Muscle layer of colon (tissue), 2 donors: Measurements from ENCODE around the gene HEPACAM.

Experiments used
- H3K27ac ChIP-seq: one replicate; pipeline ENCODE4 v1.7.0; 2013; ENCODE audit warnings: low read depth, mild to moderate bottlenecking, low read length, moderate library complexity
- H3K27me3 ChIP-seq, 2 donors: one replicate each; pipeline ENCODE4 v1.7.0; 2013; ENCODE audit warnings: low read length in 2 of 2, mild to moderate bottlenecking in 2 of 2; ENCODE audit not compliant: insufficient read depth in 2 of 2, control insufficient read depth in 1 of 2
- H3K36me3 ChIP-seq: one replicate; pipeline ENCODE4 v1.7.0; 2013; ENCODE audit warnings: mild to moderate bottlenecking, low read length; ENCODE audit not compliant: insufficient read depth
- H3K4me1 ChIP-seq: one replicate; pipeline ENCODE4 v1.7.0; 2013; ENCODE audit warnings: mild to moderate bottlenecking, low read length; ENCODE audit not compliant: insufficient read depth
- H3K4me3 ChIP-seq, 2 donors: one replicate each; pipeline ENCODE4 v1.7.0; 2013; ENCODE audit warnings: low read length in 2 of 2, low read depth in 1 of 2, mild to moderate bottlenecking in 1 of 2, moderate library complexity in 1 of 2
- H3K9ac ChIP-seq: one replicate; pipeline ENCODE4 v1.7.0; 2013; ENCODE audit warnings: low read length
- H3K9me3 ChIP-seq: one replicate; pipeline ENCODE4 v1.7.0; 2013; ENCODE audit warnings: mild to moderate bottlenecking, low read length
- donor health status: abdominal sarcoma.
- donor health status: Adenocarcinoma of cecum.

Gene HEPACAM

DNA sequence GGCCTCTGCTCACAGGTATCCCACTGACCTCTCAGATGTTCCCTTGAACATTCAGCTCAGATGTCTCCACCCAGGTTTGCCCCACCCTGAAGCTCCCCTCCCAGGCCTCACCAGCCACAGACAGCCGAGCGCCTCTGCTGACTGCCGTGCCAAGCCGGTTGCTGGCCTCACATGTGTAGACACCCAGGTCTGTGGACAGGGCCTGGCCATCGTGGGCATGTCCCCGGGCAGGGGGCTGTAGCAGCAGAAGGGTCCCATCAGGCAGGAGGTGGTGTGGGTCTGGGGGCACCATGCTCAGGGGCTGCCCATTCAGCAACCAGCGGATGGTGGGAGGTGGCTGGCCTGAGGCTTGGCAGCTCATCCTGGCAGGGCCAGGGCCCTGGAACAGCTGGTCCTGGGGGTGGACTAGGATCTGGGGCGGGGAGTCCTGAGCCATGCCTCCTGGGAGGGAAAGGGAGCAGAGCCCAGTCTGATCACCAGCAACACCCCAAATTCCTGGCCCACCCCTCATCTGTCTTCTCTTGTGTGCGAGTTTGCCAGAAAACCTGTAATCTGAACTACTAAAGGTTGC, 38.9 kb downstream of the HEPACAM start:
- peaks cover 22% of the 10 kb centered on the region for H3K4me1 ChIP-seq
- no peak overlapping the region for H3K4me3 ChIP-seq
- H3K27me3 ChIP-seq: no peaks in the 10 kb centered on the region
- no peaks in the 10 kb centered on the region for H3K36me3 ChIP-seq
- no peak overlapping the region for H3K27ac ChIP-seq
- no peak overlapping the region for H3K9ac ChIP-seq
- no peaks in the 10 kb centered on the region for H3K9me3 ChIP-seq

DNA sequence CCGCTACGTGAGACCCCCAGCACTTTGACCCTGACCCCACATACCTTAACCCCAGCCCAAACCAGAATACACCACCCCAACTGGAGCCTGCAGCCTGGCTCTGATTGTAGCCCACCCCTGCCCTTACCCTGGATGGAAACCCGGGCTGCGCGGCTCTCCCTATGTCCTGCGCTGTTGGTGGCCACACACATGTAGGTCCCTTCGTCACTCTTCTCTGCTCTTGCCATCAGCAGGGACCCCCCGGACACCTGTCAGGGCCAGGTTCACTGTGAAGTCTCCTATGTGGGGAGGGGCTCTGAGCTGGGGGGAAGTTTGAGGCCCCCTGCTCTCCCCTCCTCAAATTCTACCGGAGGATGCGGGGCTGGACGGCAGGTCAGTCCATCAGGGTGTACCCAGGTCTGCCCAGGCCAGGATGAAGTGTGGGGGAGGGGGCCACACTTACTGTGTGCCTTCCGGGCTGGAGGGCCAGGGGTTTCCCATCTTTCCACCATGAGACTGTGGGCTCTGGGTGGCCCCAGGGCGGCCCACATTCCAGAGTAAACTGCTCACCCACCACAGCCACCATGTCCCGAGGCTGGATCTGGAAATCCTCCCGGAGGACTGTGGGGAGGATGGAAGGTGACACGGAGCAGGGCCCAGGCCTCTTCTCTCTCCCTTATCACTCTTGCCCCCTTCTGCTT, 39.6 kb downstream of the HEPACAM start:
- H3K9ac ChIP-seq: no peak overlapping the region
- no peaks in the 10 kb centered on the region for H3K27me3 ChIP-seq
- no peaks in the 10 kb centered on the region for H3K36me3 ChIP-seq
- H3K9me3 ChIP-seq: no peaks in the 10 kb centered on the region
- peaks cover 22% of the 10 kb centered on the region for H3K4me1 ChIP-seq
- no peak overlapping the region for H3K27ac ChIP-seq
- no peak overlapping the region for H3K4me3 ChIP-seq

DNA sequence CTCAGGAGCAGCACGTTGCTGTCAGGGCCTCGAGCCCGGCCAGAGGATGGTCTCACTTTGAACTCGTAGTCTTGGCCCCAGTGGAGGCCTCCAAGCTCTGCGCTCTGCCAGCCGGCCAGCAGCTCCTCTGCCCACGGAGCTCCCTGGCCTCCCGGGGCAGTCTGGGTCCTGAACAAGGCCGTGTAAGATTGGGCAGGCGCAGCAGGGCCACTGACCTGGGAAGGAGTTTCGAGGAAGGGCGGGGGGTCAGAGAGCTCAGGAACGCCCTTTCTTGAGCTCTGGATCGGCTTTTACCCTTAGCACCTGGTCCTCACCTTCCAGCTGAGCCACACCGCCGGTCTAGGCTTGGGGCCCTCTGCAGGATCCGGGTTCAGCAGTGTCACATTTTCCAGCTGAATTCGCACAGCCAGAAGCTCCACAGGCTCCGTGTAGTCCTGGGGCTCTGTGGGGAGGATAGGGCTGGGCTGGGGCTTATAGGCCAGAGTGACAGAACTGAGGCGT, 40.3 kb downstream of the HEPACAM start:
- Histone ChIP-seq H3K36me3 (no peaks in the 10 kb centered on the region), H3K4me1 (peaks cover 29% of the 10 kb centered on the region), H3K9ac (no peak overlapping the region), H3K4me3 (no peak overlapping the region), H3K27ac (no peak overlapping the region), H3K27me3 (no peaks in the 10 kb centered on the region), H3K9me3 (no peaks in the 10 kb centered on the region)

DNA sequence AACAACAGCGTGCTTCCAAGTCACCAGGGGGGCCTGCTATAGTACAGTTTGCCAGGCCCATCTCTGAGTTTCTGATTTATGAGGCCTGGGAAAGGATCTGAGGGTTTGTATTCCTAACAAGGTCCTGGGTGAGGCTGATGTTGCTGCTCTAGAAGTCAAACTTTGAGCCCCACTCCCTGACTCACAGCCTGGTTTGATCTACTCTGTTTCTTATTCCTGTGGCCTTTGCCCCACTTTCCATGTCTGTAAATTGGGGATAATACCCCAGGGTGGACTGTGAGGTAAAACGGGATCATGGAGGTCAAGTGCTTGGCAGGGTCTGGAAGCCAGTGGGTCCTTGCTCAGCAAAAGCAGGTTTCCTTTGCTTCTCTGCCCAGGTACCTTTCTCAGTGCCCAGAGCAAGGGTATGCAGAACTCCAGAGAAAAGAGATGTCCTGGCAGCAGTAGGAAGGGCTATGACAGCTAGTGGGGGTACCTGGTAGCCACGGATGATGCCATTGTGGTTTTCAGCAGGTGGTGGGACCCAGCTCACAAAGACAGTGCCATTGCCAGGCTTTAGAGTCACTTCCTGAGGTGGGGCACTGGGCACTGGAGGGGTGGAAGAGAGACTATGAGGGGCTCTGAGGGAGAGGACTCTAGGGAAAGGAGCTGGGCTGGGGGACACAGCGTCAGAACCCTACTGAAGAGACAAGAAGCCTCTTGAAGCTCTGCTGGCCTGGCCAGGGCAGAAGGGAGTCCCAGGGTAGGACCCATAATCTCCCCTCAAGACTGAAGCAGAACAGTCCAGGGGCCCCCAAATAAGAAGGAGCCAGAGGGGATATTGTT, 41.0 kb downstream of the HEPACAM start:
- Histone ChIP-seq H3K4me3 (no peak overlapping the region), H3K4me1 (peaks cover 29% of the 10 kb centered on the region)

DNA sequence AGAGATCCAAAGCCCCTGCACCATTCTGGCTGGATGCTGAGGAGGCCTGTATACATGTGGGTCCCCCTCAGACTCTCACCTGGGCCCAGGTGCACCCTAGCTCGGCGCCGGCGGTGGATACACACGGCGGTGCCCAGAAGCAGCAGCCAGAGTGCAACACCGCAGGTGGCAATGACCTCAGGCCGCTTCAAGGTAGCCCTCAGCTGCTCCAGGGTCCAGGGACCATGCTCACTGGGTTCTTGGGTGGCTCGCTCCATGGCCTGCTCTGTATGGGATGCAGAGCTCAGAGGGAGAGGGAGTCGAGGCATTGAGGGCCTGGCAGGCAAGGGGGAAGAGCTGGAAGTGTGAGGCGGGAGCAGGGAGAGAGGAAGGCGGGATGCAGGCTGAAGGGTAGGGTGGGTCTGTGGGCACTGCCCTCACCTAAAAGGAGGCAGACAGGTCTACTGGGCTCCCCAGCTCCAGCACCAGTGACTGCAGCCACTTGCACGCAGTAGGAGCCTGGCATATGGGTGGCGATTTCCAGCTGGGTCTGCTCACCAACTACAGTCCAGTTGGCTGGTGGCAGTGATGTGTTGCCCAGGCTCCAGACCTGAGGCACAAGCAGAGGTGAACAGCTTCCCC, 42.0 kb downstream of the HEPACAM start:
- Histone ChIP-seq H3K4me1 (peaks cover 29% of the 10 kb centered on the region), H3K36me3 (no peaks in the 10 kb centered on the region), H3K9ac (no peak overlapping the region), H3K27ac (no peak overlapping the region), H3K27me3 (no peaks in the 10 kb centered on the region), H3K9me3 (no peaks in the 10 kb centered on the region), H3K4me3 (no peak overlapping the region)

More for the DNA sequence above, 41.0 kb downstream of the HEPACAM start:
- H3K9ac ChIP-seq: no peak overlapping the region
- no peaks in the 10 kb centered on the region for H3K36me3 ChIP-seq
- H3K27me3 ChIP-seq: no peaks in the 10 kb centered on the region
- H3K27ac ChIP-seq: no peak overlapping the region
- no peaks in the 10 kb centered on the region for H3K9me3 ChIP-seq

GRCh38 chr11:124892750-124893454, 42.9 kb downstream of the HEPACAM start:
- Histone ChIP-seq H3K9me3 (no peaks in the 10 kb centered on the region), H3K4me1 (peaks cover 19% of the 10 kb centered on the region), H3K4me3 (no peak overlapping the region), H3K9ac (no peak overlapping the region), H3K36me3 (no peaks in the 10 kb centered on the region), H3K27me3 (peaks cover 0 to 6% of the 10 kb centered on the region in 2 donors), H3K27ac (no peak overlapping the region)

DNA sequence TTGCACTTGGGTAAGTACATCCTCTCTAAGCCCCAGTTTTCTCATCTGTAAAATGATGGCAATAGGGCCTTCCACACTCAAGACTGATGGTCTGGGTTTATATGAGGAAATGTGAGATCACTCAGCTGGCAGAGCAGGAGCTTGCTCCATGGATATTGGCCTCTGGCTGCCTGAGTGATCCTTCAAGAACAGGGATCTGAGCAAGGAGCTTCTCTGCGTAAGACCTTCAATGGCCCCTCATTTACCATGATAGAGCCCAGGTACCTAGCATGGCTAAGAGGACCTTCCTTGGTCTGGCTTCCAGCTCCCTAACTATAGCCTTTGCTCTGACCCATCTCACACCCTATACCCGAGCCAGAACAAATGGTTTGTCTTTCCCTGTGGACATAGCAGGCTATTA, 43.7 kb downstream of the HEPACAM start:
- H3K9ac ChIP-seq: no peak overlapping the region
- H3K4me1 ChIP-seq: peaks cover 18% of the 10 kb centered on the region
- H3K9me3 ChIP-seq: no peaks in the 10 kb centered on the region
- no peak overlapping the region for H3K27ac ChIP-seq
- H3K4me3 ChIP-seq: no peak overlapping the region
- H3K27me3 ChIP-seq: peaks cover 0 to 13% of the 10 kb centered on the region in 2 donors
- H3K36me3 ChIP-seq: no peaks in the 10 kb centered on the region

DNA sequence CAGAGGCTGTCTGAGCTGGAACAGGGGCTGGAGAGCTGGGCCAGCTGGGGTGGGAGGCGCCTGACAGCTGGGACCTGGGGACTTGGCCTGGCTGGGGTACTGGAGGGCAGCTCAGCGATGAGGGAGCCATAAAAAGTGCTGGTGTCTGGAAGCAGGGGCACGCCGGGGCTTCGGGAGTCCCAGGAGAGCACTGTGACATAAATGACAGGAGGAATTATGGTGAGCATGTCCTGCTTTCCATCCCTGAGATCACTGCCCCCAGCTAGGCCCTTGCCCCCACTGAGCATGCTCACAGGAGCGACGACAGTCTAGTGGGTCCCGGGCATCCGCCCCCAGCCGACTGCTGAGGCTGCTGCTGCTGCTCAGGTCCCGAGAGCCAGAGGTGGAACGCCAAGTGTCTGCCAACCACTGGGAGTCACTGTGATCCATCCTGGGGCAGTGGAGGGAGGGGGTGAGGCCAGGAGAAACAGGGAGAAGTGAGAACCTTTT, 44.4 kb downstream of the HEPACAM start:
- Histone ChIP-seq H3K9ac (no peak overlapping the region), H3K9me3 (no peaks in the 10 kb centered on the region), H3K27me3 (peaks cover 0 to 16% of the 10 kb centered on the region in 2 donors), H3K4me1 (peaks cover 18% of the 10 kb centered on the region), H3K36me3 (no peaks in the 10 kb centered on the region), H3K4me3 (no peak overlapping the region), H3K27ac (no peak overlapping the region)

DNA sequence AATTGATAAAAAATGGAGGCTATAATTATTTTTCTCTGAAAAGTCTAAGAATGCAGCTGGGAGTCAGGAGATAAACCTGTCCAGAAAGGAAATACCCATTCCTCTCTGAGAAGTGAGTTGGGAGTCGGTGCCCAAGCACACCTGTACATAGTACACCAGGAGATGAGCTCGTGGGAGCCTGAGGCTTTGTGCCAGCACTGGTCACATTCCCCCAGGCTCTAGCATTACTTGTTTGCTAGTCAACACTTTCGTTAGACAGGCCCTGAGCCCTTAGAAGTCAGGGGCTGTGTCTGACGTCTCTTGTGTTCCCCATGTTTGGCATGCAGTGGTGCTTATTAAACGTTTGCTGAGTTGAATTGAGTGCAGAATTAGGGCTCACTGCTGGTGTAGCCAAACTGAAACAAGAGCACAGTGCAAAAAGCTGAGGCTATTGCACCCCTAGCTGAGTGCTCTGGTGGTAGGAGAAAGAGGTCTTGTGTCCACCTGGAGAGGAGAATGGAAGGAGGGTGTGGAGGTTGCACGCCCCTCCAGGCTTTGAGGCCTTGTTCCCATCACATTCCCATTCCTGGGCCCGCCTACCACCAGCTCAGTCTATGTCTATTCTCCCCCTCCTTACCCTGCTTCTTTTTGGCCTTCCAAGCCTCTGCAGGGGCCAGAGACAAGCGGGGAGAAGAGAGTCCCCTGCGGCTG, 45.0 kb downstream of the HEPACAM start:
- H3K4me1 ChIP-seq: peaks cover 18% of the 10 kb centered on the region
- no peaks in the 10 kb centered on the region for H3K9me3 ChIP-seq
- H3K27me3 ChIP-seq: peaks cover 0 to 16% of the 10 kb centered on the region in 2 donors
- H3K4me3 ChIP-seq: no peak overlapping the region
- H3K27ac ChIP-seq: no peak overlapping the region
- no peaks in the 10 kb centered on the region for H3K36me3 ChIP-seq
- H3K9ac ChIP-seq: no peak overlapping the region

DNA sequence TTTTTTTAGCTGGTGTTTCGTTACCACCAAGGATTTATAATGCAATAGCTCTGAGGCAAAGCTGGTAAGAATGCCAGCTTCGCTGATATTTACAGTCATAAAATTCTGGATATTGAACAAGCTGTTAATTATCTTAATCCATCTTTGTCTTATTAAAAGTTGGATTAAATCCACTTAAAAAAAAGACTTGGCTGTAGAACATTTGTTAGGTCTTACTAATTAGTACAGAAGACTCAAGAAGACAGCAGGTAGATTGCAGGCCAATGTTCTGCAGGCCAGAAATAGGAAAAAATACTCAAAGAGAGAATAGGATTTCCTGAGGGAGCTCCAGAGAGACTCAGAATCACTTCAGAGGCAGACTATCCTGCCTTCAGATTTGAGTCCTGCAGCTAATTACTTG, 45.7 kb downstream of the HEPACAM start:
- Histone ChIP-seq H3K4me1 (peaks cover 18% of the 10 kb centered on the region), H3K27ac (no peak overlapping the region), H3K9ac (no peak overlapping the region), H3K27me3 (peaks cover 0 to 16% of the 10 kb centered on the region in 2 donors), H3K4me3 (no peak overlapping the region), H3K9me3 (no peaks in the 10 kb centered on the region), H3K36me3 (no peaks in the 10 kb centered on the region)
